ENCODE measurements around the gene MVD.

DNA sequence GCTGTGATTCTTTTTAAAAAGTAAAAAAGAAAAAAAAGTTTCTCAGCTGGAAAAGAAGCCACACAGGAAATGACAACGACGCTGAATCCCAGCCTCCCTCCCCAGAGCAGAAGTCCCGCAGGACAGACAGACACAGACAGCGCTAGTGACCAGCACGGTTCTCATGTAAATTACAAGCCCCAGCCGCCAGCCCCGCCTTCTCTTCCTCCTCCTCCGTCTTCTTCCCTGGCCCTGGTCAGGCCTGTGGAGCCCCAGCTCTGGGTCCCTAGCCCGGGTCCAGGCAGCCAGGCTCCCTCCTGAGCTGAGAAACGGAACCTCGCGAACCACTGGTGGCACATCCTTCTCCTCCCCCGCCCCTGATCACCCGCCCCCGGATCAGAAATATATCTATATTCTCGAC, 31.5 kb downstream of the MVD start:
- TF ChIP-seq, protein P1, sequence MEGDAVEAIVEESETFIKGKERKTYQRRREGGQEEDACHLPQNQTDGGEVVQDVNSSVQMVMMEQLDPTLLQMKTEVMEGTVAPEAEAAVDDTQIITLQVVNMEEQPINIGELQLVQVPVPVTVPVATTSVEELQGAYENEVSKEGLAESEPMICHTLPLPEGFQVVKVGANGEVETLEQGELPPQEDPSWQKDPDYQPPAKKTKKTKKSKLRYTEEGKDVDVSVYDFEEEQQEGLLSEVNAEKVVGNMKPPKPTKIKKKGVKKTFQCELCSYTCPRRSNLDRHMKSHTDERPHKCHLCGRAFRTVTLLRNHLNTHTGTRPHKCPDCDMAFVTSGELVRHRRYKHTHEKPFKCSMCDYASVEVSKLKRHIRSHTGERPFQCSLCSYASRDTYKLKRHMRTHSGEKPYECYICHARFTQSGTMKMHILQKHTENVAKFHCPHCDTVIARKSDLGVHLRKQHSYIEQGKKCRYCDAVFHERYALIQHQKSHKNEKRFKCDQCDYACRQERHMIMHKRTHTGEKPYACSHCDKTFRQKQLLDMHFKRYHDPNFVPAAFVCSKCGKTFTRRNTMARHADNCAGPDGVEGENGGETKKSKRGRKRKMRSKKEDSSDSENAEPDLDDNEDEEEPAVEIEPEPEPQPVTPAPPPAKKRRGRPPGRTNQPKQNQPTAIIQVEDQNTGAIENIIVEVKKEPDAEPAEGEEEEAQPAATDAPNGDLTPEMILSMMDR (IDR thresholded peaks at IDR 0.05; ENCODE audit: insufficient read depth, low read length, poor library complexity, severe bottlenecking) = no peak
- TF ChIP-seq EZH2phosphoT487 (conservative IDR thresholded peaks at IDR 0.05; ENCODE audit: low read length) = no peak

Measured in SU-DHL-6 (cell line).